Right atrium auricular region (tissue), 2 donors: Measurements from ENCODE around the gene TMEM82. TPM values are rescaled to one million over a fixed set of nuclear protein-coding genes. Genes with fewer than 3 reads are reported as not detected.

Experiments used
- DNase-seq: peaks from one replicate; pipeline ENCODE4 v3.0.0-alpha.2; 2019; ENCODE audit warnings: low spot score
- H3K27ac ChIP-seq, 2 donors: fragments of 200-600 bp; sonication (generic); 1 replicate in 1 of 2; 2 replicates in 1 of 2; pipeline ENCODE4 v1.5.1; 2016 to 2019
- H3K27me3 ChIP-seq, 2 donors: fragments of 200-600 bp; sonication (generic); one replicate each; pipeline versions ENCODE4 v1.5.1 to v1.6.0; 2017 to 2019
- H3K36me3 ChIP-seq: fragments of 200-600 bp; sonication (generic); one replicate; pipeline ENCODE4 v1.5.1; 2016
- H3K4me1 ChIP-seq, 2 donors: fragments of 200-600 bp; sonication (generic); one replicate each; pipeline versions ENCODE4 v1.5.1 to v1.6.0; 2017 to 2019
- H3K4me3 ChIP-seq, 2 donors: fragments of 200-600 bp; sonication (generic); 1 replicate in 1 of 2; 2 replicates in 1 of 2; pipeline ENCODE4 v1.5.1; 2017 to 2019; ENCODE audit warnings: mild to moderate bottlenecking in 1 of 2, moderate library complexity in 1 of 2
- H3K9me3 ChIP-seq, 2 donors: fragments of 200-600 bp; sonication (generic); one replicate each; pipeline ENCODE4 v1.5.1; 2019
- total RNA-seq, 2 donors: library from RNA; depleted of rRNA; stranded (reverse); fragments of >200 nt; gene quantifications; one replicate each; pipeline ENCODE4 v1.1.0, GENCODE V29; 2016
- TF ChIP-seq, protein P1 (sequence below), 2 donors: fragments of 200-600 bp; sonication (generic); IDR thresholded peaks; one replicate each; pipeline ENCODE4 v1.5.1; 2019; ENCODE audit warnings: antibody characterized with exemption in 2 of 2

TMEM82 gene
- total RNA-seq, 2 donors from 2014 or later = not detected

DNA sequence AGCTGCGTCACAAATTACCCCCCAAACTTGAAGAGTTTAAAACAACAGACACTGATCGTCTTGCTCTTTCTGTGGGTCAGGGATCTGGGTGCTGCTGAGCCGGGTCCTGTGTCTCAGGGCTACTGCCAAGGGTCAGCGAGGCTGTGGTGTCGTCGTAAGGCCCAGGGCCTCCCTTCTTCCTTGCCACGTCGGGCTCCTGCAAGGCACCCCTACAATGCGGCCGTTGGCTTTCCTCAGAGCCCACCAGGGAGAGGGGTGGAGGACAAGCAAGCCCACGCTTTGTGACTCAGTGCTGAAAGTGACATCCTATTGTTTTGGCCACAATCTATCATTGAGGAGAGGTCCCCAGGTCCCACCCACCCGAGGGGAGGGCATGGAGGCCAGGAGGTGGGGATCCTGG, 8.6 kb downstream of the TMEM82 start:
- Histone ChIP-seq H3K27ac (no peak overlapping the region), H3K36me3 (no peaks in the 10 kb centered on the region), H3K4me1 (peaks cover 0 to 22% of the 10 kb centered on the region in 2 donors), H3K27me3 (no peaks in the 10 kb centered on the region), H3K4me3 (no peak overlapping the region), H3K9me3 (no peaks in the 10 kb centered on the region)
- no peak for DNase-seq
- TF ChIP-seq, protein P1, sequence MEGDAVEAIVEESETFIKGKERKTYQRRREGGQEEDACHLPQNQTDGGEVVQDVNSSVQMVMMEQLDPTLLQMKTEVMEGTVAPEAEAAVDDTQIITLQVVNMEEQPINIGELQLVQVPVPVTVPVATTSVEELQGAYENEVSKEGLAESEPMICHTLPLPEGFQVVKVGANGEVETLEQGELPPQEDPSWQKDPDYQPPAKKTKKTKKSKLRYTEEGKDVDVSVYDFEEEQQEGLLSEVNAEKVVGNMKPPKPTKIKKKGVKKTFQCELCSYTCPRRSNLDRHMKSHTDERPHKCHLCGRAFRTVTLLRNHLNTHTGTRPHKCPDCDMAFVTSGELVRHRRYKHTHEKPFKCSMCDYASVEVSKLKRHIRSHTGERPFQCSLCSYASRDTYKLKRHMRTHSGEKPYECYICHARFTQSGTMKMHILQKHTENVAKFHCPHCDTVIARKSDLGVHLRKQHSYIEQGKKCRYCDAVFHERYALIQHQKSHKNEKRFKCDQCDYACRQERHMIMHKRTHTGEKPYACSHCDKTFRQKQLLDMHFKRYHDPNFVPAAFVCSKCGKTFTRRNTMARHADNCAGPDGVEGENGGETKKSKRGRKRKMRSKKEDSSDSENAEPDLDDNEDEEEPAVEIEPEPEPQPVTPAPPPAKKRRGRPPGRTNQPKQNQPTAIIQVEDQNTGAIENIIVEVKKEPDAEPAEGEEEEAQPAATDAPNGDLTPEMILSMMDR (IDR thresholded peaks at IDR 0.05) = no peak

DNA sequence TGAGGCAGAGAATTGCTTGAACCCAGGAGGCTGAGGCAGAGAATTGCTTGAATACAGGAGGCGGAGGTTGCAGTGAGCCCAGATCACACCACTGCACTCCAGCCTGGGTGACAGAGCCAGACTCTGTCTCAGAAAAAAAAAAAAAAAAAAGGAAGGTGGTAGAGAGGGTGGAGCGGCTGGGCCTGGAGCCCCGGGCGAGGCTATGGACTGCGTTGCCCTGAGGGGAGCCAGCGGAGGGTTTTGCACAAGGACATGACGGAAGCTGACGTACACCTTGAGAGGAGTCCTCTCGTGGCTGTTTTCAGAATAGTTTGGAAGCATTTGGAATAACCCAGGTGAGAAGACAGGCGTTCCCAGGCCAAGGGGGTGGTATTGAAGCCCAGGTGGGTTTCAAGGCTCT, 9.4 kb downstream of the TMEM82 start:
- DNase-seq = no peak
- TF ChIP-seq, protein P1 (IDR thresholded peaks at IDR 0.05) = no peak
- Histone ChIP-seq H3K36me3 (no peaks in the 10 kb centered on the region), H3K9me3 (no peaks in the 10 kb centered on the region), H3K27me3 (no peaks in the 10 kb centered on the region), H3K4me3 (no peak overlapping the region), H3K4me1 (peaks cover 0 to 22% of the 10 kb centered on the region in 2 donors), H3K27ac (no peak overlapping the region)

DNA sequence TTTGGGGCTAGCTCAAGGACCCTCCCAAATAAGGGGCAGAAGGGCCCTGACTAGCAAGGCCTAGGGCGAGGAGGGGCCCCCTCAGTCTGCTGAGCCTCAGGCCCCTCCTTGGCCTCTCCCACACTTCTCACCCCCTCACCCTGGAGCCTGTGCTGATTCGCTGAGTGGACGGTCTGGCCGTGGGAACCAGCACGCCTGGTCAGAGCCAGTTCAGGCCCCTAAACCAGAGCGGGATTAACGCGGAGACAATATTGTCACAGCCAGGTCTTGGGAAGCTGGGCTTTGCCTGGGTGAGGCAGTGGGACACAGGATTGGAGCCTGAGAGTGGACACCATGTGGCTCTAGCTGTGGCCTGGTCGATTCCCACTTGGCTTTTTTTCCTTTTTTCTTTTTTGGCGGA, 11.5 kb downstream of the TMEM82 start:
- TF ChIP-seq, protein P1 (IDR thresholded peaks at IDR 0.05) = no peak
- no peak overlapping the region for H3K4me3 ChIP-seq
- H3K36me3 ChIP-seq = no peaks in the 10 kb centered on the region
- H3K9me3 ChIP-seq = no peaks in the 10 kb centered on the region
- no peaks in the 10 kb centered on the region for H3K27me3 ChIP-seq
- no peak overlapping the region for H3K27ac ChIP-seq
- DNase-seq = no peak
- peaks cover 0 to 34% of the 10 kb centered on the region in 2 donors for H3K4me1 ChIP-seq

DNA sequence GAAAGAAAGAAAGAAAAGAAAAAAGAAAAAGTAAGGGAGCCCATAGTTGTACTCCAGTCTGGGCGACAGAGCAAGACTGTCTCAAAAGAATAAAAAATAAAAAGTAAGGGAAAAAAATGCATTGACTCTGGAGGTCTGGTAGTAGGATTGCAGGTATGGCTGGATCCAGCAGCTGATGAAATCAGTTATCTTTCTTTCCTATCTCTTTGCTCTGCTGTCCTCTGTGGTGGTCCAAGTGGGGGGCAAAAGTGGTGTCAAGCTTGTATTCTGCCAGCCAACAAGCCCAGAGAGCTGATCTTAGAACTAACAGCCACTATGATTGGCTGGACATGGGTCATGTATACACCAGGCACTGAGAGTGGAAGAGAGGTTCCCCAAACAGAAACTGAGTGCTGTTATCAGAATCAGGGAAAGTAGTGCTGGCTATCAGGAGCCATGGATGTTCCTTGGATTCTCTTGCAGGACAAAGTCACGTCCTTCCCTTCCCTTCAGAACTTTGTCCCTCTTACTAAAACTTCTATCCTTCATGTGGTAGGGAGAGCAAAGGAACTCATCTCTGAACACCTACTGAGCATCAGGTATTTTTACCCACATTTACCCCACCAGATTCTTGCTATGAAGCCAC, 12.8 kb downstream of the TMEM82 start:
- H3K4me3 ChIP-seq = no peak overlapping the region
- no peaks in the 10 kb centered on the region for H3K27me3 ChIP-seq
- no peaks in the 10 kb centered on the region for H3K9me3 ChIP-seq
- no peaks in the 10 kb centered on the region for H3K36me3 ChIP-seq
- no peak for DNase-seq
- peaks cover 0 to 36% of the 10 kb centered on the region in 2 donors for H3K4me1 ChIP-seq
- TF ChIP-seq, protein P1 (IDR thresholded peaks at IDR 0.05) = no peak
- H3K27ac ChIP-seq = no peak overlapping the region

DNA sequence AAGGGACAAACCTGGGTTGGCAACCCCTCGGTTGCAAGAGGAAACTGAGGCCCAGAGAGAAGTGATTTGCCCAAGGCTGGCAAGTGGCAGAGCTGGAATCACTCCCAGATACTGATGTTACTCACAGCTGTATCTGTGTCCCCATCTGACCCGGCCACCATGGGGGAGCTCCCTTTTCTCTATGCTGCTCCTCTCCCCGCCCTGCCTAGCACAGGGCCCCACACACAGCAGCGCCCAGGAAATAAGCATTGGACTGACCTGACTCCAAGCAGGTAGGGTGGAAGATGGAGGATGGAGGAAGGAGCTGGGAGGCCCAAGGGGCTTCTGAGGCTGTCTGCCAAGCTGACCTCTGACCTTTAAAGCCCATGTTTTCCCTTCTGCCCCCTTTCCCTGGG, 13.3 kb downstream of the TMEM82 start:
- peaks cover 0 to 40% of the 10 kb centered on the region in 2 donors for H3K4me1 ChIP-seq
- TF ChIP-seq, protein P1 (IDR thresholded peaks at IDR 0.05) = no peak
- no peak for DNase-seq
- H3K27me3 ChIP-seq = no peaks in the 10 kb centered on the region
- no peak overlapping the region for H3K27ac ChIP-seq
- H3K4me3 ChIP-seq = no peak overlapping the region
- no peaks in the 10 kb centered on the region for H3K36me3 ChIP-seq
- H3K9me3 ChIP-seq = no peaks in the 10 kb centered on the region
